ENCODE data around the gene USP37. TPM values are rescaled to one million over a fixed set of nuclear protein-coding genes. Genes with fewer than 3 reads are reported as not detected.

The USP37 gene
- total RNA-seq, 1 donor from 2014 or later, result 5.7 TPM

GRCh38 chr2:218405746-218406208 is 162.4 kb downstream of the USP37 start:
- intact Hi-C loops (cut with micrococcal nuclease), result no loop called here
- Histone ChIP-seq H3K4me1 (peaks cover 68% of the 10 kb centered on the region), H3K9me3 (replicated peaks) (no peaks in the 10 kb centered on the region), H3K27me3 (ENCODE audit: low read depth) (no peaks in the 10 kb centered on the region), H3K27ac (replicated peaks) (peak overlapping the region; percentile 95), H3K4me3 (peak overlapping the region; percentile 68), H3K36me3 (peaks cover 43% of the 10 kb centered on the region)
- no peak for DNase-seq
- no peak for TF ChIP-seq CTCF (IDR thresholded peaks at IDR 0.05; ENCODE audit: borderline replicate concordance)

DNA sequence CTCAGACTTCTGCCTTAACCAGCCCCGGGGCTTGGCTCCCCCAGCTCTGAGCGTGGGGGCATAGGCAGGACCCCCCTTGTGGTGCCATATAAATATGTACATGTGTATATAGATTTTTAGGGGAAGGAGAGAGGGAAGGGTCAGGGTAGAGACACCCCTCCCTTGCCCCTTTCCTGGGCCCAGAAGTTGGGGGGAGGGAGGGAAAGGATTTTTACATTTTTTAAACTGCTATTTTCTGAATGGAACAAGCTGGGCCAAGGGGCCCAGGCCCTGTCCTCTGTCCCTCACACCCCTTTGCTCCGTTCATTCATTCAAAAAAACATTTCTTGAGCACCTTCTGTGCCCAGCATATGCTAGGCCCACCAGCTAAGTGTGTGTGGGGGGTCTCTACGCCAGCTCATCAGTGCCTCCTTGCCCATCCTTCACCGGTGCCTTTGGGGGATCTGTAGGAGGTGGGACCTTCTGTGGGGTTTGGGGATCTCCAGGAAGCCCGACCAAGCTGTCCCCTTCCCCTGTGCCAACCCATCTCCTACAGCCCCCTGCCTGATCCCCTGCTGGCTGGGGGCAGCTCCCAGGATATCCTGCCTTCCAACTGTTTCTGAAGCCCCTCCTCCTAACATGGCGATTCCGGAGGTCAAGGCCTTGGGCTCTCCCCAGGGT is 162.9 kb downstream of the USP37 start:
- no peaks in the 10 kb centered on the region for H3K27me3 ChIP-seq (ENCODE audit: low read depth)
- H3K9me3 ChIP-seq (replicated peaks), result no peaks in the 10 kb centered on the region
- peaks cover 74% of the 10 kb centered on the region for H3K4me1 ChIP-seq
- H3K36me3 ChIP-seq, result peaks cover 43% of the 10 kb centered on the region
- no peak for DNase-seq
- intact Hi-C loops (cut with micrococcal nuclease), result no loop called here
- peak overlapping the region; percentile 95 for H3K27ac ChIP-seq (replicated peaks)
- H3K4me3 ChIP-seq, result peak overlapping the region; percentile 68
- no peak for TF ChIP-seq CTCF (IDR thresholded peaks at IDR 0.05; ENCODE audit: borderline replicate concordance)

GRCh38 chr2:218404351-218405085 is 163.6 kb downstream of the USP37 start:
- peaks cover 43% of the 10 kb centered on the region for H3K36me3 ChIP-seq
- DNase-seq, result no peak
- no peak for TF ChIP-seq CTCF (IDR thresholded peaks at IDR 0.05; ENCODE audit: borderline replicate concordance)
- no peak overlapping the region for H3K4me3 ChIP-seq
- intact Hi-C loops (cut with micrococcal nuclease), result no loop called here
- H3K27ac ChIP-seq (replicated peaks), result peak overlapping the region; percentile 95
- H3K4me1 ChIP-seq, result peaks cover 78% of the 10 kb centered on the region
- no peaks in the 10 kb centered on the region for H3K9me3 ChIP-seq (replicated peaks)
- H3K27me3 ChIP-seq (ENCODE audit: low read depth), result no peaks in the 10 kb centered on the region

GRCh38 chr2:218403810-218404209 is 164.3 kb downstream of the USP37 start:
- intact Hi-C loops (cut with micrococcal nuclease), result no loop called here
- Histone ChIP-seq H3K4me3 (no peak overlapping the region), H3K36me3 (peaks cover 43% of the 10 kb centered on the region), H3K9me3 (replicated peaks) (no peaks in the 10 kb centered on the region), H3K27ac (replicated peaks) (peak overlapping the region; percentile 100), H3K27me3 (ENCODE audit: low read depth) (no peaks in the 10 kb centered on the region), H3K4me1 (peaks cover 83% of the 10 kb centered on the region)
- TF ChIP-seq CTCF (IDR thresholded peaks at IDR 0.05; ENCODE audit: borderline replicate concordance), result no peak
- no peak for DNase-seq

GRCh38 chr2:218402911-218403411 is 165.2 kb downstream of the USP37 start:
- Histone ChIP-seq H3K4me1 (peaks cover 88% of the 10 kb centered on the region), H3K9me3 (replicated peaks) (no peaks in the 10 kb centered on the region), H3K36me3 (peaks cover 43% of the 10 kb centered on the region), H3K27me3 (ENCODE audit: low read depth) (no peaks in the 10 kb centered on the region), H3K4me3 (peak overlapping the region; percentile 100), H3K27ac (replicated peaks) (peak overlapping the region; percentile 100)
- DNase-seq, result no peak
- intact Hi-C loops (cut with micrococcal nuclease), result no loop called here
- TF ChIP-seq CTCF (IDR thresholded peaks at IDR 0.05; ENCODE audit: borderline replicate concordance), result no peak

All from left ventricle myocardium inferior (tissue), 1 donor.